ENCODE data around the gene MACROD2.

MACROD2 gene

GRCh38 chr20:15076785-15077184, 1081.5 kb downstream of the MACROD2 start:
- DNase-seq (ENCODE audit: extremely low read depth, low read depth), result no peak
- TF ChIP-seq, protein P1, sequence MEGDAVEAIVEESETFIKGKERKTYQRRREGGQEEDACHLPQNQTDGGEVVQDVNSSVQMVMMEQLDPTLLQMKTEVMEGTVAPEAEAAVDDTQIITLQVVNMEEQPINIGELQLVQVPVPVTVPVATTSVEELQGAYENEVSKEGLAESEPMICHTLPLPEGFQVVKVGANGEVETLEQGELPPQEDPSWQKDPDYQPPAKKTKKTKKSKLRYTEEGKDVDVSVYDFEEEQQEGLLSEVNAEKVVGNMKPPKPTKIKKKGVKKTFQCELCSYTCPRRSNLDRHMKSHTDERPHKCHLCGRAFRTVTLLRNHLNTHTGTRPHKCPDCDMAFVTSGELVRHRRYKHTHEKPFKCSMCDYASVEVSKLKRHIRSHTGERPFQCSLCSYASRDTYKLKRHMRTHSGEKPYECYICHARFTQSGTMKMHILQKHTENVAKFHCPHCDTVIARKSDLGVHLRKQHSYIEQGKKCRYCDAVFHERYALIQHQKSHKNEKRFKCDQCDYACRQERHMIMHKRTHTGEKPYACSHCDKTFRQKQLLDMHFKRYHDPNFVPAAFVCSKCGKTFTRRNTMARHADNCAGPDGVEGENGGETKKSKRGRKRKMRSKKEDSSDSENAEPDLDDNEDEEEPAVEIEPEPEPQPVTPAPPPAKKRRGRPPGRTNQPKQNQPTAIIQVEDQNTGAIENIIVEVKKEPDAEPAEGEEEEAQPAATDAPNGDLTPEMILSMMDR (IDR thresholded peaks at IDR 0.05; ENCODE audit: low read depth, low read length, missing control alignments), result no peak

DNA sequence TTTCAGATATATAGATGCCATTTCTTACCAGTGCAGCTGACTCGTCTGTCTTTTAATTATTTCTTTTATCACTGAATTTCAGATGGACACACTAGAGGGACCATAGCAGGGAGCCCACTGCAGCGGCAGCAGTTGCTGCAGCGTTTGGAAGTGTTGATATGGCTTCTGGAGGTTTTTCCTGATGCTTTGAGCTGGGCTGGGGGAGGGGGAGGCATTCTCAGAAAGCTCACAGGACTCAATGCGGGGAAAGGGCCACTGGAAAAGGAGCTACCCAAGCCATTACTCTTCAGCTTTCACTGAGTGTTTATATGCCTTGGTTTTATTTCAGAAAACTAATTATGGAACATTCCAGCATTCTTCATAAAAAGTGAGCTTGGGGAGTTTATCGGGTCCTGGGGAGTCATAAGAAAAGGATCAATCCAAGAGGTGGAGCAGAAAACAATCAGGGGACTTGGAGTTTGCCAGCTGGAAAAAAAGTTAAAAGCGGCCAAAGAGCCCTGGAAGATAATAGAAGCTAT, 1082.5 kb downstream of the MACROD2 start:
- TF ChIP-seq, protein P1 (IDR thresholded peaks at IDR 0.05; ENCODE audit: low read depth, low read length, missing control alignments), result no peak
- no peak overlapping the region for H3K4me3 ChIP-seq (replicated peaks; ENCODE audit: low read depth, low read length)
- DNase-seq (ENCODE audit: extremely low read depth, low read depth), result no peak

More at GRCh38 chr20:15076785-15077184, 1081.5 kb downstream of the MACROD2 start:
- no peak overlapping the region for H3K4me3 ChIP-seq (replicated peaks; ENCODE audit: low read depth, low read length)

- TF ChIP-seq, protein P1 (IDR thresholded peaks at IDR 0.05; ENCODE audit: low read depth, low read length, missing control alignments), result no peak
- no peak for DNase-seq (ENCODE audit: extremely low read depth, low read depth)
- no peak overlapping the region for H3K4me3 ChIP-seq (replicated peaks; ENCODE audit: low read depth, low read length)
These were observed 1084.5 kb downstream of the MACROD2 start for GRCh38 chr20:15079594-15080340.

- H3K4me3 ChIP-seq (replicated peaks; ENCODE audit: low read depth, low read length), result no peak overlapping the region
- no peak for DNase-seq (ENCODE audit: extremely low read depth, low read depth)
- TF ChIP-seq, protein P1 (IDR thresholded peaks at IDR 0.05; ENCODE audit: low read depth, low read length, missing control alignments), result no peak
These were observed 1085.9 kb downstream of the MACROD2 start for GRCh38 chr20:15081261-15081660.

- TF ChIP-seq, protein P1 (IDR thresholded peaks at IDR 0.05; ENCODE audit: low read depth, low read length, missing control alignments), result no peak
- DNase-seq (ENCODE audit: extremely low read depth, low read depth), result no peak
- no peak overlapping the region for H3K4me3 ChIP-seq (replicated peaks; ENCODE audit: low read depth, low read length)
These were observed 1096.2 kb downstream of the MACROD2 start for GRCh38 chr20:15091421-15092037.

DNA sequence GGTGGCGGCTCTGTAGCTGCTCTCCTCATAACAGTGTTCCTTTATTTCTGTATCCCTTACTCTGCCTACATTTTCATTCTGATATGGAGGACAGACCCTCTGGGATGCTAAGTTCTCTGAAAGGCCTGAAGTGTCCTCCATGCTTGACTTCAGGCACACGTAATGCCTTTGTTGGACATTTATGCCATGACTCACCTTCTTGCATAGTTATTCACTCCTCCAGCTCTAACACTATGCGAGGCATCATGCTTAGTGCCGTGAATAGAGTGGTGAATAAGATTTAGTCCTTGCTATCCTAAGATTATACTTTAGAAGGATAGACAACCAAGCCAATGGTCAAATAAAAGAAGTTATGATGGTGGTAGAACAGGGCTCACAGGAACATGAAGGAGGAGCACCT, 1103.0 kb downstream of the MACROD2 start:
- H3K4me3 ChIP-seq (replicated peaks; ENCODE audit: low read depth, low read length), result no peak overlapping the region
- DNase-seq (ENCODE audit: extremely low read depth, low read depth), result no peak
- TF ChIP-seq, protein P1 (IDR thresholded peaks at IDR 0.05; ENCODE audit: low read depth, low read length, missing control alignments), result no peak

Data from HFF-Myc (cell line).